Retina (tissue), 1 donor: ENCODE data around the gene GABRB1.

Source experiments
- DNase-seq: peaks from one replicate; pipeline ENCODE4 v3.0.0-alpha.2; 2016

Gene GABRB1

DNA sequence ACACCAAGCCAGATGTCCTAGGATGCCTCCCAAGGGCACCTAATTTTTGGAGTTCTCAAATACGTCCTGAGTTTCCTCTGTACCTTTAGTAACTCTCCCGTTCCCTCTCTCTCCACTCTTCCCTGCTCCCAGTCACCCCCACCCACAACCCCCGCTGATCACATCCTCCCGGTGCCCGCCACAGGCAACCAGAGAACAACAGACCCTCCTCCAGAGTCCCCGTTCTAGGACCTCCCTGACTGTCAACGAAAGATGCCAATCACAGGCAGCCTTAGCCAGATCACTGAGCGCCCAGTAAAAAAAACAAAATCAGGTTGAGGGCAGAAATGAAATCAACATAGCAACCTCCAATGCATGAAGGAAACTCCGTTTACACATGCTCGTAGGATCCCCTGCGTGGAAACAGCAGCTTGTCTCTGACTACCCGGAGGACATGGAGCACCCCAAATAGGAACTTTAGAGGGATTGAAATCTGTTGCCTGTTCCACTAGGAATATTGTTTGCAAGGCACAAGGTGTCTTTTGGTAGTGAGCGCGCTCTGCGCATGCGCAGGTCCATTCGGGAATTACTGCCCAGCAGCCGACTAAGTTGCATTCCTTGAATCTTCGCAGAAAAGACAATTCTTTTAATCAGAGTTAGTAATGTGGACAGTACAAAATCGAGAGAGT lies at the start of gene GABRB1:
Gene GABRB1 (plus strand): TSS at position 557 of the 668 bp plus-strand sequence.
- peak; percentile 82 for DNase-seq

DNA sequence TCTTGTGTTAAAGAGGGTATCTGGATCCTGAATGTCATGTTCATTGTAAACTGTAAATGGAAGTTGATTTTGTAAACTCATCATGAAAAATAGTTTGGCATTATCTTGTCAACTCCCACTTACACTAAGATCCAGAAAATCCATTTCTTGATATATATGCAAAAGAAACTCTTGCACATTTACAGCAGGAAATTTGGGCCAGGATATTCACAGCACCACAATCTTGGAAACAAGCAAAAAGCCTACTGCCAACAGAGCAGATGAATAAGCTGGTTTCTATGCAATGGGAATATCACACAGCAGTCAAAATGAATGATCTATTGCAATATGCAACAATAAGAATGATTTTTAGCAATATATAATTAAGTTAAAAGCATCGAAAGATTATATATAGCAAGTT lies 46.6 kb upstream of the GABRB1 start:
- no peak for DNase-seq

DNA sequence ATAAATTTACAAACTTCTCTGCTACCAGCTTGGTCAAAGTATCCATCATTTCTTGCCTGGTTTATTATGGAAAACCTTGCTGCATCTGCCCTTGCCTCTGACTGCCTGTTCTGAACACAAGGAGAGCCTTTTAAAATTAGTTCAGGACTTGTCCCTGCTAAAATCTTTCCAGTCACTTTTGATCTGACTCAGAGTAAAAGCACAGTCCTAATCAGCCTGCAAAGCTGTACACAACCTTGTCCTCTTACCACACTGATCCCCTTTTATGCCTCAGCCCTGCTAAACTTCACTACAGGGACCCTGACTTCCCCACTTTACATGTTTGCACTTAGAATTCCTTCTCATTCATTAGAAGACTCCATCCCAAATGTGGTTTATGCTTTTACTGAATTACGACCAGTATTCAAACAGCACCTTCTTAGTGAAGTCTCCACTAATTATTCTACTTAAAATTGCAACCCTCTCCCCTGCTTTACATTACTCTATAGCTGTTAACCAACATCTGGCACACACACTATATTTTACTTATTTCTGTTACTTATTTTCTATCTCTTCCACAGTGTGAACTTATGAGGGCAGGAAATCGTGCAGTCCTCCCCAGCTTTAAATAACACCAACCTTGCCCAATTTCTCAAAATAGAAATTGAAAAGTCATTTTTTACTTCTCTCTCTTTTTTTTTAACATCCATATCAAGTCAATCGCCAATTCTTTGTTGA lies 44.3 kb upstream of the GABRB1 start:
- no peak for DNase-seq

- peak; percentile 16 for DNase-seq
Observed at GRCh38 chr4:46992338-46992737, 39.0 kb upstream of the GABRB1 start.

DNA sequence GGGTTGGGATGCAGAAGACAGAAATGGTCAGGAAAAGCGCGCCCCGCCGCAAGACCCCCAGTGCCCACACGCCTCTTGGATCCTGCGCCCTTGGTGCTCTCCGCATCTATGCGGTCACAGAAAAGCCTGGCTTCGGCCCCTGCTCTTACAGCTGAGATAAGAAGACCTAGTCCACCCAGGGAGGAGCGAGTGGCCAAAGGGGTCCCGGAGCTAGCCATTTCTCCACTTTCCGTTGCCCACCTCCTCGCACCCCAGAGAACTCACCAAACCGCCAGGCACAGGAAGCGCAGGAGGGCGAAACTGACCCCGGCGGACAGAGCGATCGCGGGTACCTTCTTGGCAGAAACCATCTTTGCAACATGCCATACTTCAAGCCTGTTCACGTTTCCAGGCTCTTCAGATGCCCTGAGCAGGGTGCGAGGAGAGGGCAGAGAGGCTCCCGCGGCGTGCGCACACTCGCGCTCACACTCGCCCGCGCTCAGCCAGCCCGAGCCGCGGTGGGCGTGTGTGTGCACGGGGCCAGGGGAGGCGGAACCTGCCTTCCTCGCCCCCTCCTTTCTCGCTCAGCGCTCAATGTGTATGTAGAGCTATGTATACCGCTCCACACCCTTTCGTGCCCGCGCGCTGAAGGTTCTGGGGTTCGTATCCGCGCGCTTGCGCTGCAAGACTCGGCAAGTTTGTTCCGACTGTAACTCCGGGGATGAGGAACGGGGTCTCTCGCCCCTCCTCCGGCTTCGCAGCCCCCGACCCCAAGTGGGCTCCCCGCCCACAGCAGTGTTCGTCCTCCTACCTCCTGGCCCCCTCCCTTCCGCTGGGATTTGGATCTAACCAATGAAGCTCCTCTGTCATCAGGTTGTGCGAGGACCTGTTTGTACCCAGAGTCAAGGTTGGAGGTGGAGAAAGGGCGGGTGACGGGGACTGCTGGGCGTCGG lies 38.0 kb upstream of the GABRB1 start, which contains the start of gene GABRA4:
Gene GABRA4 (minus strand): TSS at position 507 of the 932 bp plus-strand sequence. CDS start 157 bp downstream, at position 350.
- DNase-seq = peak; percentile 76

- DNase-seq = no peak
Observed at GRCh38 chr4:46994007-46994405, 37.4 kb upstream of the GABRB1 start.

- no peak for DNase-seq
Observed at GRCh38 chr4:46999566-46999965, 31.8 kb upstream of the GABRB1 start.

- no peak for DNase-seq
Observed at GRCh38 chr4:47000406-47000805, 31.0 kb upstream of the GABRB1 start.

GRCh38 chr4:47002580-47002979 lies 28.8 kb upstream of the GABRB1 start:
- no peak for DNase-seq

- no peak for DNase-seq
Observed at GRCh38 chr4:47010347-47010911, 20.9 kb upstream of the GABRB1 start.

DNA sequence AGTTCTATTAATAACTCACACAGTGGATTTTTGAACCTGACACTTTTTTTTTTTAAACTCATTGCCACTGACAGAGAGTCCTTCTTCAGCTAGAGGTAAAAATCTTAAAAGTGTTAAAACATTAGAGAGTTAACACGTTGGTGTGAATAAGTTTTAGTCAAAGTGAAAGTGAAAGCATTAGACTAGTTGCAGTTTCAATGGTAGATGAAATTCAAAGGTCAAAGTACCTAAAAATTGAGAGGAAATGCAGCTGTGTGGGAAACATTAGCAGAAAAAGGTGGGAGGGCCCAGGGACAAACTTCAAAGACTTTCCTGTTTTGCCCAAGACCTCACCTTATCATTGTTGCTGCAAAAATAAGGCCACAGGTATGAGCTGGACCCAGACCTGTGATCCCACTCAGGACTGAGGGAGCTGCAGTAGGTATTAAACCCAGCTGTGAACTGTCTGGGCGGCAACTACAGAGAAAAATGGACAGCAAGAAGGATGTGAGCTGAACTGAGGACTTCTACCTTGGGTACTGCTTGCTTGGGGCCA lies 20.4 kb upstream of the GABRB1 start:
- DNase-seq = no peak

DNA sequence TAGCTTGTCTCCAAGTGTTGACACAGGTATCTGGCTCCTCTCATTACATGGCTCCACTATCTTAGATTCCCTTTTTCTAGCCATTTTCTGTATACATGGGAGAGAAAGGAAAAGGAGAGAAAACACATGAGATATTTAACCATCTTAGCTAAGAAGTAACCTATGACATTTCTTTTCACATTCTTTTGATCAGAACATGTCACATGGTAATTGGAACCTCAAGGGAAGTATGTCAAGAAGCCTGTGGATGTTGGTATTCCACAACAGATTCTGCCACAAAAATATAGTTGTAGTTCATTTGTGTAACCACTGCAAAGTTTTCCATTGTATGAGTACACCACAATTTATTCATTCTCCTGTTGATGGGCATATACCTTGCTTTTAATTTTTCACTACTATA lies 18.7 kb upstream of the GABRB1 start:
- DNase-seq = no peak

- DNase-seq = no peak
Observed at GRCh38 chr4:47013373-47013772, 18.0 kb upstream of the GABRB1 start.

GRCh38 chr4:47017081-47017480 lies 14.3 kb upstream of the GABRB1 start:
- no peak for DNase-seq

GRCh38 chr4:47017494-47017893 lies 13.9 kb upstream of the GABRB1 start:
- DNase-seq = no peak

DNA sequence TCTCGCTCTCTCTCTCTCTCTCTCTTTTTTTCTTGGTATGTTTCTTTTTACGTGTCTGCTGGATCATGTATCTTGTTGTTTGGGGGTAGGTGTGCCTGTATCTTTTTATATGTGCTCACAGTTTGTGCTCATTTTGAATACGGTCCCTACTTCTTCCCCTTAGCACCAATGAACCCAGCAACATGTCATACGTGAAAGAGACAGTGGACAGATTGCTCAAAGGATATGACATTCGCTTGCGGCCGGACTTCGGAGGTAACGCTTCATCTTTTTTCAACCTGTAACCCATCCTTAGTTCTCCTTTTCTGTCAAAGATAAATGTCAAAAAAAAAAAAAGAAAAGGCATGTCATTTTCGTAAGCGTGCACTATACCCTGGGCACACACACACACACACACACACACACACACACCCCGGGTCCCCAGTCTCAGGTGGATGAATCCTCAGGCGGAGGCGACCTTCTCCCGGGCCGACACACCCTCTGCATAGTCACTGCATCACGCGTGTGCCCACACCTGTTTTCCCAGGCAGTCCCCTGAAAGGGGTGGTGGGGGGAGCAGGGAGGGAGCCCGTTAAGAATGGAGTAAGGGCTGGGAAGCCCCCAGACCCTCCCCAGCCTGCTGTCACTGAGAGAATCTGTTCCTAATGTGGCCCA lies 511 bp downstream of the GABRB1 start:
- no peak for DNase-seq

- peak; percentile 94 for DNase-seq
Observed at GRCh38 chr4:47032405-47033106, 1.2 kb downstream of the GABRB1 start.

GRCh38 chr4:47038263-47038662 lies 6.9 kb downstream of the GABRB1 start:
- DNase-seq = no peak

- DNase-seq = no peak
Observed at GRCh38 chr4:47040828-47041227, 9.5 kb downstream of the GABRB1 start.

- no peak for DNase-seq
Observed at GRCh38 chr4:47043821-47044220, 12.5 kb downstream of the GABRB1 start.

- DNase-seq = no peak
Observed at GRCh38 chr4:47045261-47045660, 13.9 kb downstream of the GABRB1 start.

GRCh38 chr4:47049347-47049746 lies 18.0 kb downstream of the GABRB1 start:
- DNase-seq = no peak
